HEK293 (cell line): ENCODE data around the gene CDO1.

Experiments
- CTCF ChIA-PET: fragments of 350-600 bp; formaldehyde crosslinking; extraction: SDS; loops from one replicate; lab custom pipeline; 2021; ENCODE audit warnings: antibody characterized with exemption; lab: Yijun Ruan, JAX
- POLR2A ChIA-PET: fragments of 300-600 bp; formaldehyde crosslinking; extraction: SDS; loops from one replicate; lab custom pipeline; 2020; ENCODE audit warnings: antibody characterized with exemption, inconsistent platforms; lab: Yijun Ruan, JAX
- H3K27ac ChIP-seq: fragments of 200-500 bp; sonication (Bioruptor generic); 2 replicates; pipeline ENCODE4 v1.5.1; 2014; ENCODE audit warnings: low read depth, low read length, control low read depth, inconsistent platforms; ENCODE audit errors: extremely low read depth
- H3K36me3 ChIP-seq, 2 experiments: fragments of 200-500 bp in 1 of 2; sonication (Bioruptor generic) in 1 of 2; 1 replicate in 1 of 2; 2 replicates in 1 of 2; pipeline ENCODE4 v1.5.1; 2014 to 2017; ENCODE audit warnings: inconsistent platforms in 2 of 2, low read length in 2 of 2; ENCODE audit not compliant: control insufficient read depth in 2 of 2, insufficient read depth in 1 of 2
- H3K4me1 ChIP-seq: fragments of 200-500 bp; sonication (Bioruptor generic); 2 replicates; pipeline ENCODE4 v1.5.1; 2014; ENCODE audit warnings: mild to moderate bottlenecking, low read length, inconsistent platforms; ENCODE audit not compliant: control insufficient read depth, insufficient read depth
- H3K4me3 ChIP-seq: 2 replicates; pipeline ENCODE4 v1.5.1; 2011; ENCODE audit warnings: low read depth, mild to moderate bottlenecking, control low read depth, low read length, moderate library complexity
- H3K9me3 ChIP-seq: fragments of 200-500 bp; sonication (Bioruptor generic); 2 replicates; pipeline ENCODE4 v1.5.1; 2014; ENCODE audit warnings: low read depth, low read length, inconsistent platforms; ENCODE audit not compliant: control insufficient read depth, insufficient read depth
- GLI2 ChIP-seq: fragments of 450-650 bp; formaldehyde crosslinking; IDR thresholded peaks from 2 replicates; pipeline ENCODE4; 2017; ENCODE audit warnings: missing biosample characterization, missing genetic modification characterization, low read depth, borderline replicate concordance
- KLF7 ChIP-seq: fragments of 450-650 bp; formaldehyde crosslinking; IDR thresholded peaks from 2 replicates; pipeline ENCODE4 v1.5.1; 2016; ENCODE audit warnings: missing biosample characterization, missing genetic modification characterization, borderline replicate concordance
- PBX3 ChIP-seq: sonication (generic); formaldehyde crosslinking; IDR thresholded peaks from 2 replicates; pipeline ENCODE4 v1.8.1; 2022; ENCODE audit warnings: mild to moderate bottlenecking, moderate library complexity, missing genetic modification reagents
- PRDM1 ChIP-seq: fragments of 450-650 bp; formaldehyde crosslinking; IDR thresholded peaks from 2 replicates; pipeline ENCODE4; 2016; ENCODE audit warnings: missing biosample characterization, missing genetic modification characterization
- TCF7L2 ChIP-seq: IDR thresholded peaks from 2 replicates; pipeline ENCODE4 v1.6.1; 2011; ENCODE audit warnings: low read depth, mild to moderate bottlenecking, inconsistent platforms, low read length, moderate library complexity, borderline replicate concordance
- ZBTB20 ChIP-seq: fragments of 450-650 bp; formaldehyde crosslinking; IDR thresholded peaks from 2 replicates; pipeline ENCODE4 v1.5.1; 2016; ENCODE audit warnings: missing biosample characterization, missing genetic modification characterization
- ZBTB8A ChIP-seq: fragments of 450-650 bp; formaldehyde crosslinking; IDR thresholded peaks from 2 replicates; pipeline ENCODE4 v1.5.1; 2016; ENCODE audit warnings: missing biosample characterization, missing genetic modification characterization
- ZIC2 ChIP-seq: fragments of 450-650 bp; formaldehyde crosslinking; IDR thresholded peaks from 2 replicates; pipeline ENCODE4 v1.5.1; 2016; ENCODE audit warnings: missing biosample characterization, missing genetic modification characterization
- ZNF146 ChIP-seq: fragments of 450-650 bp; formaldehyde crosslinking; IDR thresholded peaks from 2 replicates; pipeline ENCODE4 v1.5.1; 2016; ENCODE audit warnings: missing biosample characterization, missing genetic modification characterization
- ZNF148 ChIP-seq: fragments of 450-650 bp; formaldehyde crosslinking; IDR thresholded peaks from 2 replicates; pipeline ENCODE4 v1.5.0; 2017; ENCODE audit warnings: missing biosample characterization, missing genetic modification characterization, borderline replicate concordance
- ZNF169 ChIP-seq: fragments of 450-650 bp; formaldehyde crosslinking; IDR thresholded peaks from 2 replicates; pipeline ENCODE4 v1.5.1; 2016; ENCODE audit warnings: missing biosample characterization, missing genetic modification characterization
- ZNF202 ChIP-seq: fragments of 450-650 bp; formaldehyde crosslinking; IDR thresholded peaks from 2 replicates; pipeline ENCODE4 v1.5.1; 2016; ENCODE audit warnings: missing biosample characterization, missing genetic modification characterization, borderline replicate concordance
- ZNF335 ChIP-seq: fragments of 450-650 bp; formaldehyde crosslinking; conservative IDR thresholded peaks from 2 replicates; pipeline ENCODE4 v1.5.1; 2016; ENCODE audit warnings: missing biosample characterization, missing genetic modification characterization
- ZNF362 ChIP-seq: fragments of 450-650 bp; formaldehyde crosslinking; IDR thresholded peaks from 2 replicates; pipeline ENCODE4 v1.5.1; 2016; ENCODE audit warnings: missing biosample characterization, missing genetic modification characterization
- ZNF37A ChIP-seq: fragments of 450-650 bp; IDR thresholded peaks from 2 replicates; pipeline ENCODE4 v1.5.1; 2018; ENCODE audit warnings: missing biosample characterization, missing genetic modification characterization
- ZNF596 ChIP-seq: fragments of 450-650 bp; IDR thresholded peaks from 2 replicates; pipeline ENCODE4 v1.5.0; 2018; ENCODE audit warnings: missing biosample characterization, mild to moderate bottlenecking, missing genetic modification characterization, moderate library complexity
- ZNF600 ChIP-seq: fragments of 450-650 bp; formaldehyde crosslinking; IDR thresholded peaks from 2 replicates; pipeline ENCODE4 v1.5.1; 2016; ENCODE audit warnings: missing biosample characterization, missing genetic modification characterization
- ZNF792 ChIP-seq: fragments of 450-650 bp; formaldehyde crosslinking; IDR thresholded peaks from 2 replicates; pipeline ENCODE4 v1.5.1; 2016; ENCODE audit warnings: missing biosample characterization, missing genetic modification characterization
- ZNF830 ChIP-seq: fragments of 450-650 bp; IDR thresholded peaks from 2 replicates; pipeline ENCODE4 v1.5.0; 2018; ENCODE audit warnings: missing biosample characterization, missing genetic modification characterization, low read depth, mild to moderate bottlenecking, moderate library complexity
- ZNF843 ChIP-seq: fragments of 450-650 bp; formaldehyde crosslinking; IDR thresholded peaks from 2 replicates; pipeline ENCODE4 v1.5.1; 2016; ENCODE audit warnings: missing biosample characterization, missing genetic modification characterization
- TF ChIP-seq, protein P1 (sequence below): fragments of 450-650 bp; formaldehyde crosslinking; IDR thresholded peaks from 2 replicates; pipeline ENCODE4 v1.5.1; 2016; ENCODE audit warnings: missing biosample characterization, missing genetic modification characterization
- TF ChIP-seq, protein P2 (sequence below): fragments of 450-650 bp; formaldehyde crosslinking; IDR thresholded peaks from 2 replicates; pipeline ENCODE4 v1.5.1; 2017; ENCODE audit warnings: missing biosample characterization, missing genetic modification characterization

Gene CDO1

DNA sequence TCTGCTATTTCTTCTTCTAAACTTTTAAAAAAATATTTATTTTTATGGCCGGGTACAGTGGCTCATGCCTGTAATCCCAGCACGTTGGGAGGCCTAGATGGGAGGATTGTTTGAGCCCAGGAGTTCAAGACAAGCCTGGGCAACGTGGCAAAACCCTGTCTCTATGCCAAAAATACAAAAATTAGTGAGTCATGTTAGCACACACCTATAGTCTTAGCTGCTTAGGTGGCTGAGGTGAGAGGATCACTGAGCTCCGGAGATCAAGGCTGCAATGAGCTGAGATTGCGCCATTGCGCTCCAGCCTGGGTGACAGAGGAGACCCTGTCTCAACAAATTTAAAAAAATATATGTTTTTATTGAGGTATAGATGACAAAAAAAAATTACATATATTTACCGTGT is 30.8 kb upstream of the CDO1 start:
- Histone ChIP-seq H3K9me3 (no peaks in the 10 kb centered on the region), H3K27ac (no peak overlapping the region), H3K36me3 (no peaks in the 10 kb centered on the region), H3K4me1 (peaks cover 38% of the 10 kb centered on the region), H3K4me3 (no peak overlapping the region)
- ChIA-PET POLR2A (no interaction called here), CTCF (interaction anchor here (1.0 kb wide), 1 partner anchor 18 kb away, joined by 3 read pairs; no protein-coding TSS in a partner anchor)
- TF ChIP-seq ZNF148 (tag by site-specific recombination): no peak
- no peak for TF ChIP-seq ZNF146 (tag by site-specific recombination)
- TF ChIP-seq ZNF37A (tag by site-specific recombination): no peak
- TF ChIP-seq, protein P1, sequence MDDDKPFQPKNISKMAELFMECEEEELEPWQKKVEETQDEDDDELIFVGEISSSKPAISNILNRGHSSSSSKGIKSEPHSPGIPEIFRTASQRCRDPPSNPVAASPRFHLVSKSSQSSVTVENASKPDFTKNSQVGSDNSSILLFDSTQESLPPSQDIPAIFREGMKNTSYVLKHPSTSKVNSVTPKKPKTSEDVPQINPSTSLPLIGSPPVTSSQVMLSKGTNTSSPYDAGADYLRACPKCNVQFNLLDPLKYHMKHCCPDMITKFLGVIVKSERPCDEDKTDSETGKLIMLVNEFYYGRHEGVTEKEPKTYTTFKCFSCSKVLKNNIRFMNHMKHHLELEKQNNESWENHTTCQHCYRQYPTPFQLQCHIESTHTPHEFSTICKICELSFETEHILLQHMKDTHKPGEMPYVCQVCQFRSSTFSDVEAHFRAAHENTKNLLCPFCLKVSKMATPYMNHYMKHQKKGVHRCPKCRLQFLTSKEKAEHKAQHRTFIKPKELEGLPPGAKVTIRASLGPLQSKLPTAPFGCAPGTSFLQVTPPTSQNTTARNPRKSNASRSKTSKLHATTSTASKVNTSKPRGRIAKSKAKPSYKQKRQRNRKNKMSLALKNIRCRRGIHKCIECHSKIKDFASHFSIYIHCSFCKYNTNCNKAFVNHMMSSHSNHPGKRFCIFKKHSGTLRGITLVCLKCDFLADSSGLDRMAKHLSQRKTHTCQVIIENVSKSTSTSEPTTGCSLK (tag by site-specific recombination): no peak
- TF ChIP-seq ZNF169 (tag by site-specific recombination): no peak
- TF ChIP-seq, protein P2, sequence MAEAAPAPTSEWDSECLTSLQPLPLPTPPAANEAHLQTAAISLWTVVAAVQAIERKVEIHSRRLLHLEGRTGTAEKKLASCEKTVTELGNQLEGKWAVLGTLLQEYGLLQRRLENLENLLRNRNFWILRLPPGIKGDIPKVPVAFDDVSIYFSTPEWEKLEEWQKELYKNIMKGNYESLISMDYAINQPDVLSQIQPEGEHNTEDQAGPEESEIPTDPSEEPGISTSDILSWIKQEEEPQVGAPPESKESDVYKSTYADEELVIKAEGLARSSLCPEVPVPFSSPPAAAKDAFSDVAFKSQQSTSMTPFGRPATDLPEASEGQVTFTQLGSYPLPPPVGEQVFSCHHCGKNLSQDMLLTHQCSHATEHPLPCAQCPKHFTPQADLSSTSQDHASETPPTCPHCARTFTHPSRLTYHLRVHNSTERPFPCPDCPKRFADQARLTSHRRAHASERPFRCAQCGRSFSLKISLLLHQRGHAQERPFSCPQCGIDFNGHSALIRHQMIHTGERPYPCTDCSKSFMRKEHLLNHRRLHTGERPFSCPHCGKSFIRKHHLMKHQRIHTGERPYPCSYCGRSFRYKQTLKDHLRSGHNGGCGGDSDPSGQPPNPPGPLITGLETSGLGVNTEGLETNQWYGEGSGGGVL (tag by site-specific recombination): no peak
- no peak for TF ChIP-seq PBX3 (CRISPR knock-in tag)
- TF ChIP-seq ZNF792 (tag by site-specific recombination): no peak
- TF ChIP-seq GLI2 (tag by site-specific recombination): no peak
- no peak for TF ChIP-seq KLF7 (tag by site-specific recombination)
- no peak for TF ChIP-seq ZIC2 (tag by site-specific recombination)

DNA sequence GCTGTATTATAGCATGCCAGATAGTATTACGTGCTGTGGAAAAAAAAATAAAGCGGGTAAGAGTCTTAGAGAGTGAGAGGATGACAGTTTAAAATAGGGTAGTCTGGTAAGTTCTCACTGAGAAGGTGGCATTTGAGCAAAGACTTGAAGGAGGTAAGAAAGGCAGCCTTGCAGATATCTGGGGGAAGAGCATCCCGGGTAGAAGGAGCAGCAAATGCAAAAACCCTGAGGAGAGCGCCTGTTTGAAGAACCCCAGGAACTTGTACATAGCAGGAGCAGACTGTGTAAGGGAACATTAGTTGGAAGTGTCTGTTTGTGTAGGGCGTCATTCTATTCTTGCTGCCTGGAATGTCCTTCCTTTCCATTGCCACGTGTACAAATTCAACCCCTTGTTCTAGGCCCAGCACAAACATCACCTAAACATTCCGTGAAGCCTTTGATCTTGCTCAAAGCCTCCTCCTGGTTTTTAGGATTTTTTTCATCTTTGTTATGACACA is 27.9 kb upstream of the CDO1 start:
- POLR2A ChIA-PET: interaction anchor here (1.3 kb wide), 1 partner anchor 28 kb away, joined by 3 read pairs; no protein-coding TSS in a partner anchor
- no peak overlapping the region for H3K4me3 ChIP-seq
- CTCF ChIA-PET: no interaction called here
- no peak overlapping the region; the same call in 1 of the 2 replicates for H3K27ac ChIP-seq
- H3K9me3 ChIP-seq: no peaks in the 10 kb centered on the region
- peaks cover 30% of the 10 kb centered on the region; the same call in 1 of the 2 replicates for H3K4me1 ChIP-seq
- no peaks in the 10 kb centered on the region for H3K36me3 ChIP-seq
- peak; percentile 51 for TF ChIP-seq ZBTB20
- no peak for TF ChIP-seq ZNF596 (tag by site-specific recombination)
- TF ChIP-seq TCF7L2: peak; percentile 54; the same call in 1 of the 2 replicates
- peak; percentile 84; the same call in 1 of the 2 replicates for TF ChIP-seq ZNF362 (tag by site-specific recombination)
- 0 out of 2 replicates have a peak, but pooled peaks have one; percentile 21 for TF ChIP-seq ZBTB8A (tag by site-specific recombination)
- peak; percentile 41 for TF ChIP-seq PRDM1 (tag by site-specific recombination)
- no peak for TF ChIP-seq ZNF202
- TF ChIP-seq ZNF830 (tag by site-specific recombination): no peak
- TF ChIP-seq ZNF843 (tag by site-specific recombination): 0 out of 2 replicates have a peak, but pooled peaks have one; percentile 14
- peak; percentile 60 for TF ChIP-seq ZNF600 (tag by site-specific recombination)
- TF ChIP-seq ZNF335 (tag by site-specific recombination): peak; percentile 32; the same call in 1 of the 2 replicates
